GM18526 (cell line): ENCODE results near the gene PAM.

ENCODE experiments used
- POLR2A ChIP-seq: IDR thresholded peaks from 3 replicates; pipeline ENCODE4 v1.6.1; 2011; ENCODE audit not compliant: insufficient read length; ENCODE audit errors: extremely low read depth

Gene PAM

DNA sequence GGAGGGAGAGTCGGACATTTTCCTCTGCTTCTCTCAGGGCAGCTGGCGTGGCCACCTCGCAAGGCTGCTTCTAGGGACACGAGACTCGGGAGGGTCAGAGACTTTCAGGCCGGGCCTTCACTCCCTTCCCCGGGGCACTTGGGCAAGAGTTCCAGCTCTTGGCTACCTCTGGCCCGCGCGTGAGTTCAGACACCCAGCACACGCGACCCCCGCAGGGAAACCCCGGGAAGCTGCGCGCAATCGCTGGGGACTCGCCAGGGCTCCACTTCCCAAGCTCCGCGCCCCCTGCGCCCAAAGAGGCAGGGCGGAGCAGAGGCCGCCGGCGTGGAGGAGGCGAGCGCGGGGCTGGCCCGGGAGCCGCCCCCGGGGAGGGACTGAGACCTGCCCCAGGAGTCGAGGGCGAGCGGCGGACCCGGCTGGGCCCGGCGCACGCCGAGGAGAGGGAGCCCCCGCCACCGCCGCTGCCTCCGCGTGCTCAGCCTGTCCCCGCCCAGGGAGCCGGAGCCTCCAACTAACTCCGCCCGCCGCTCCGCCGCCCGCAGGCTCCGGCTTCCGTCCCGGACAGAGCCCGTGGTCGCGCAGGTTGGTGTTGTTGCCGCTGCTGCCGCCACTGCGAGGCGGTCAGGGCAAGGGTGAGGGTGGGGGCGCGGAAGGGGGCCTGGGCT lies at the start of gene PAM:
TSS of gene PAM (plus strand) at position 539 of the 665 bp plus-strand sequence. CDS start 110,891 bp downstream, outside the sequence.
- TF ChIP-seq POLR2A, result peak; percentile 49

DNA sequence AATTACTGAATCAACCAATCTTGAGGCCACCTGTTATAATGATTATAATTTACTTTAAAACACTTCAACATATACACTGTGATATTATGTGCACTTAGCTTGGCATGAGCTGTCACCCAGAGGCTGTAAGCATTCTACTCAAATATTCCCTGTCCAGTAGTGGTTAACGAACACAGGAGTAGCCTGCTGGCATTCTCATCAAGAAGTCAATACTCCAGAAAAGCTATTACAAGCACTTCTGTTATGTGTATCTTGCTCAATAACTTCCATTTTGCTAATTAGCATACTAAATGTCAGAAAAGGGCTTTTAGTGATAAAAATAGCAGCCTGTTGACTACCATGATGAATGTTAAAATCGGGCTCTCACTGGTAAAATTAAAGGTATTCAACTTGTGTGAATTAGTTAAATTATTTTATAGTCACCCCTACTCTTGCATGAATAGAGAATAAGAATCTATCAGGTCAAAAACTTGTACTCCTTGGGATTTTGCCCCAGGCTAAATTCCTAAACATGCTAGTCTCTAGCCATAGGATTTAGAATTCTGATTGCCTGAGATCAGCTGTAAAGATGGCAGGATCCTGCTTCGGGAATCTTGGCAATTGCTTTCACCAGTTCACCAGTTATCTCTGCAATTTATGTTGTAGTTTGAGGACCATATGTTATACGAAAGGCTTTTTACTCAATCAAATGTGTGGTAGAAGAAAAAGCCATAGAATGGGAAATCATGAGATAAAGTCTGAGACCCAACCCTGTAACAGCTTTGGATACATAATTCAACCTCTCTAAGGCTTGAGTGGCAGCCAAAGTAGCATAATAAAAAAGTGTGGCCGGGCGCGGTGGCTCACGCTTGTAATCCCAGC lies 43.4 kb upstream of the PAM start:
- no peak for TF ChIP-seq POLR2A

DNA sequence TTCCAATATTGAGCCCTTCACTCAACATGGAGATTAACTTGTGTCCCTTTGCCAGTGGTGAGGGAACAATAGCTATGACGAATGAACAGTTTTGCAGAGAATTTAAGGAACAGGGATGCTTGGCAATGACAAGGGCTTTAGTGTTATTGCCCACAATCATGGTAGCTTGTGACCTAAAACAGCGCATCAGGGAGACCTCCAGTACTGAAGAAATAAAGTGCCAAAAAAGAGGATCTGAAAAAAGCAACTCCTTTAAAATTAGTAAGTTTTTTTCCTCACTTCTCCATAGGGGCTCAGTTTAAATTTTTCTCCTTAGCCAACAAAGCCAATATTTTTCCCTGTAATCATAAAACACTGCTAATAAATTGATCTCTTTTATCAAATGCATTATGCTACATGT lies 41.8 kb upstream of the PAM start:
- no peak for TF ChIP-seq POLR2A

DNA sequence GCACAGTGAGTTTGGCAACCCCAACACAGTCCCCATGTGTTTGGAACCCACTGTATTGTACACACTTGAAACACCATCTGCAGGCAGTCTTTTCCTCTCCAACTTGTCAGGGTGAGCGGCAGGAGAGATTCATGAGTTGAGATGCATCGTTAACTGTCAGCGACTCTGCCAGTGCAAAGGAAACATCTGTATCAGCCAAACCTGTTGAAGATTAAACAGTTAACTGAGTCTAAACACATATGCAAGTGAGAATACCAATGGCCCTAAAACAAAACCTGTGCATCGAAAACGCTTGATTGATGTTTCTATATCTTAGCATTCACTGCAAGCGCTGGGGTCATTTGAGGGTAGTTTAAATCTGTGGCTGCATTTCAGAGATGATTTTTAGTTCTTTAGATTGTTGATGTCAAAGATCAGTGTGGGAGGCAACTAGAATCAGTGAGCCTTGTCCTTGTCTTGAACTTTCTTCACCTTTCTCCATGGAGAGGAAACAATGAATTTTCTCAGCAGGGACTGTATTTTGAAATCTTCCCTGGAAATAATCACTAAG lies 41.3 kb upstream of the PAM start:
- no peak for TF ChIP-seq POLR2A

DNA sequence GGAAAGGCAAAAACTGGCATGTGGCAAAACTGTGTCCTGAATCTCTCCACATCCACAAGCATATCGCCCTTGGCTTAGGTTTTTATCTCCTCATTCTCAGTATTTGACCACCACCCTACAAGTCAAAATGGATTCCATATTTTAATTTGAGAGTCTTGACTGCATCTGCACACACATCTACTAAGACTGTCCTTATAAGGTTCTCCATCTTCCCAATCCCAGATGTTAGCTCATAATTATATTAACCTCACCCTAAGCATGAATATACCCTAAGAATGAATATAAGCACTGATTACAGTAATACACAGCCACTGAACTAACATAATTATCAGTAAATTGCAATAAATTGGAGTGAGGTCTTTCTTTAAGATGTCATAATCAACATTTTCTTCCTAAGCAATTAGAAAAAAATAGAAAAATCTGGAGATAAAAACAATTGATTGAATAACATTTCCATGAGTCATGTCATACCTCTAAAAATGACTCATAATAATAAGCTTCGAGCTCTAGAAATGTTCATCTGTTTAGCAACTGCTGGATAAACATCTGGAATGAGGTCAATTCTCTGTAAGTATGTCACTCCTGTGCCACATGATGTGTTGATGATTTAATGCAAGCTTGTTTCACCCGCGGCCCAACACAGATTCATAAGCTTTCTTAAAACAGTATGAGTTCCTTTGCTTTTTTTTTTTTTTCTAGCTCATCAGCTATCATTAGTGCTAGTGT lies 39.9 kb upstream of the PAM start:
- TF ChIP-seq POLR2A, result no peak

DNA sequence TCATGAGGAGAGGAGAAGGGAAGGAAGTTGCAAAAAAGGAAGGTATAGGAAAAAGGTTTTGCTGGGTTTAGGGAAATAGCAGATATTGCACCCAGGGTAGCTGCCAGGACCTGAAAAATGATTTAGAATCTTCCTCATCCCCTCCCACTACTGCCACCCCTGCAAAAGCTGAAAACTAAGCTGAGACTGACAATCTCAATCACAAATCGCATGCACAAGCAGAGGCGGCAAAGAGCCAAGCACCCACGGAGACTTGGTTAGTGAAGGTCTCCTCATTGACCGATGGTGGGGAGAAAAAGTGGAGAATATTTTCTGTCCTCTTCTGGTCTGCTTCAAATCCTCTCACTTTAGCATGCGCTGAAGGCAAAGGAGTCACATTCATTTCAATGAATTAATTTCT lies 39.1 kb upstream of the PAM start:
- TF ChIP-seq POLR2A, result no peak

DNA sequence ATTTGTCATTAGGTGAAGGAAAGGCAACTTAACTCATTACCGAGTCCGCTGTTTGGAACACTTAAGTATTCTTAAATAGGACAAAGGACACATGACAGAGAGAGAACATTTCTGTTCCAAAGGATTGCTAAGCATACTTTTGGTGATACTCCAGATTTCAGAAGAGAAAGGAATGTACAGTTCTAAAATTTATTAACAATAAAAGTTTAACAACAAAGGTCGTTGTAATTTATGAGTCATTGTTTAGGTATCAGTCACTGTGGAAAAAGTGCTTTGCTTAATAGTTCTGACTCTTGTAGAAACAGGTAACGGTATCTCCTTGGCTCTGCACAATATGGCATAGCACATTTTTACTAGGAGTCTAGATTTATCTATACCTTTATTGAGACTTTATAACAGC lies 36.3 kb upstream of the PAM start:
- TF ChIP-seq POLR2A, result no peak

DNA sequence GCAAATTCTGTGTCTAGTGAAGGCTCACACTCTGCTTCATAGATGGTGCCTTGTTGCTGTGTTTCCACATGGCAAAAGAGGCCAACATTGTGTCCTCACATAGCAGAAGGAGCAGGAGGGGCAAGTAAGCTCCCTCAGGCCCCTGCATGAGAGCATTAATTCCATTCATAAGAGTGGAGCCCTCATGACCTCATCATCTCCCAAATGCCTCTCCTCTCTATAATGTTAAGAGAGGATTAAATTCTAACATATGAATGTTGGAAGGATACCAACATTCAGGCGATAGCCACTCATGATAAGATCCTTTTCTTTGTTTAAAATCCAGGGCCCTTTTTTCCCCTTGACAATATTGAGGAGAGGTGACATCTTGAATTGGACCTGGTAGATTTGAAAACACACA lies 35.2 kb upstream of the PAM start:
- TF ChIP-seq POLR2A, result no peak

DNA sequence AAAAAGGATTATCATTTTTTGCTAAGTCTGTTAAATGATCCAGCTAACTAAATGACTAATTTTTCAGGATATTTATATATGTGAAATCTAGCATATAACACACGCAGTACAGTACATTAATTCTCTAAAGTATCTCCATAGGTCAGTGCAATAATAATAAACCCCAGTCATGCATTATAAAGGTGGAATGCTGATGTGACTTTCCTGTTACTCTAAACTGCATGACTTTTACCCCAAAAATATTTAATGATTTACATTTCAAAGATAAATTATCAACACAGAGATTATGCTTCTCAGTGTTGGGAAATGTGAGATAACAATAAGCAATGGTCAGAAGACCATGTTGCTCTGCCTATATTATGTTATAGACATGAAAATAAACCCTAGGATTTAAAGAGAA lies 34.1 kb upstream of the PAM start:
- TF ChIP-seq POLR2A, result no peak

DNA sequence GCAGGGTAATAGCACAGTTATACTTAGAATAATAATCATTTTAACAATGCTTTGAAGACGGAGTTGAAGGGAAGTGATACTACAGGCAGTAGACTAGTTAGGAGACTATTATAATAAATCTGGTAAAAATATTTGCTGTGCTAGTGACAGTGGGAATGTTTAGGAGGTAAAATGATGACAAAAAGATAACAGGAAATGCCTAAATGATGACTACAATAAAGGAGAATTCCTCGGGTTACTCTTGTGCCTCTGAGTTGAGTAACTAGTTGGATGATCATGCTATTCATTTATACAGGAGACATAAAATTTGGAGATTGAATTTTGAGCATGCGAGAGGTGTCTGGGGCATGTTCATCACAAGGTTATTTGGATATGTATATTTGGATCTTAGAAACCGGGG lies 32.2 kb upstream of the PAM start:
- TF ChIP-seq POLR2A, result no peak

DNA sequence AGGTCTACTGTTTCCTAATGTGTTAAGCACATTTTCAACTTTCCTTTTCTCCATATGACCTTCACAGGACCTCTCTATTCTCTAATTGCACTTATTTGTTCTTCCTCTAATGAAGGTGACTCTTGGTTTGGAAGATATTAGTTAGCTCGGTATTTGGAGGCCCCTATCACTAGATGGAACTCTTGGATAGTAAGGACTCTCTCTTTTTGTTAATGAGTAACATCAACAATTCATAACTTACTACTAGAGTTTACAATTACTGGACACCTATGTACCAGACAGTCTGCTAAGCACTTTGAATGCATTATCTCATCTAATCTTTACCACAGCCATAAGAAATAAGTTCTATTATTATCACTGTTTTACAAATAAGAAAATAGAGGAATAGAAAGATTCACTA lies 23.4 kb upstream of the PAM start:
- no peak for TF ChIP-seq POLR2A

DNA sequence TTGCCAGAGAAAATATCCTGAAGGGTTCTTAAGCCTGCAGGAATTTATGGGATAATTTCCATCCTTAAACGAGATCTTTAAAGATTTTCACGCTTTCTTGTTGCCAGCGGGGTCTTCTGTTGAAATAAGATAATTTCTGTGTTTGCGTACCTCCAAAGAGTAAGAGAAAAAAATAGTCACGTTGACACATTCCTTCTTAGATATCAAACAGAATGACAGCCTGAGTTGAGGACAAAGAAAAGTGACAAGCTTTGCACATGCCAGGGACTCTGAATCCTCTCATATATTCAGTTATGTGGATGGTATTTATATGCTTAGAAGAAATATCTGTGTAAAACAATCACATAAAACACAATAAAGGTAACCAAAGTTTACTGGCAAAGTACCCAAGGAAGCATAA lies 21.6 kb upstream of the PAM start:
- no peak for TF ChIP-seq POLR2A

DNA sequence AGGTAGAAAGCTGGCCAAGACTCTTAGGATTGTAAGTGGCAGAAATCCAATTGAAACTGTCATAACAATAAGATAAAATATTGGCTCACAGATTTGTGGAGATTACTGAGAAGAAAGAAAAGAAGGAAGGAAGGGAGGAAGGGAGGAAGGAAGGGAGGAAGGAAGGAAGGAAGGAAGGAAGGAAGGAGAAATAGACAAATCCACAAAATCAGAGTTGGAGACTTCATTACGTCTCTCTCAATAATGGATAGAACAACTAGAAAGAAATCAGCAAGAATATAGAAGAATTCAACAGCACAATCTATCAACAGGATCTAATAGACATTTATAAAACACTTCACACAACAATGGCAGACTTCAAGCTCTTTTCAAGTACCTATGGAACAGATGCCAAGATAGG lies 17.9 kb upstream of the PAM start:
- TF ChIP-seq POLR2A, result no peak

DNA sequence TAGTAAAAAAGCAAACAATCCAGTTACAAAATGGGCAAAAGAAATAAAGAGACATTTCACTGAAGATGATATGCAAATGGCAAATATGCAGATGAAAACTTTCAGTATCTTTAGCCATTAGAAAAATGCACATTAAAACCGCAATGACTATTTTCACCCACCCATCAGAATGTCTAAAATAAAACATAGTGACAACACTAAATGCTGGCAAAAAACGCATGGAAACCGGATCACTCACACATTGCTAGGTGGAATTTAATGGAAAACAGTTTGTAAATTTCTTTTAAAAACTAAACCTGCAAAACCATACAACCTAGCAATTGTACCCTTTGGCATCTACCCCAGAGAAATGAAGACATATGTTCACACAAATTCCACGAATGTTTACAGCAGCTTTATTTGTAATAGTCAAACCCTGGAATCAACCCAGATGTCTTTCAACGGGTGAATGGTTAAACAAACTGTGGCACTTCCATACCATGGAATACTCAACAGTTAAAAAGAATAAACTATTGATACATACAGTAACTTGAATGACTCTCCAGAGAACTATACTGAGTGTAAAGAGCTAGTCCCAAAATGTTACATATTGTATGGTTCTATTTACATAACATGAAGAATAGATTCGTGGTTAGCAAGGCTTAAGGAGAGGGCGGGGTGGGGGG lies 17.2 kb upstream of the PAM start:
- no peak for TF ChIP-seq POLR2A

DNA sequence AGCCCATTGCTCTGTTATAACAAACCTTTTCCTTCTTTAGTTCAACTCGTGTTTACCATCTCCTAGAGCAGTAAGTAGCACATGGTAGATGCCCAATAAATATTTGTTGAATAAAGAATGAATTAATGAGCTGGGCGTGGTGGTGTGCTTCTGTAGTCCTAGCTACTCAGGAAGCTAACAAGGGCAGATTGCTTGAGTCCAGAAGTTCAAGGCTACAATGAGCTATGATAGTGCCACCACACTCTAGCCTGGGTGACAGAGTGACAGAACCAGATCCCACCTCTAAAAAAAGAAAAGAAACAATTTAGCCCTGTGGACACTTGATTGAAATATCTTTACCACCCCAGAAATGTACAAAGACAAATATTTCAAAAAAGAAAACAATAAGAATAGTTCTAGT lies 14.6 kb upstream of the PAM start:
- TF ChIP-seq POLR2A, result no peak

DNA sequence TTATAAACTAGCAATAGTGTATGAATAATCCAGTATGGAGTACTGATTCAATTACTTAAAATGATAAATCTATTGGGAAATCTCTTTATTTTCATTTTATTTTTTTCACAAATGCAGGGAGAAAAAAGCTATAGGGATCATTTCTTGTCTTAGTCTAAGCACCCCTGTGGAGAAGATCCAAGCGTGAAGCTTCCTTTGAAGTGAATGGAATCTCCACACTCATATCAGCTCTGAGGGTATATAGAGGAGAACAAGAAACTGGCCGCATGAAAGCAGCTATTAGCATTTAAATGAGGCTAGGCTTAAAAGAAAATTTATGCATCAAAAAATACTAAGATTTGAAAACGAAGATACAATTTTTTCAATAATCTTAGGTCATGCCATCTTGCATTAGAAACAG lies 12.9 kb upstream of the PAM start:
- TF ChIP-seq POLR2A, result no peak

DNA sequence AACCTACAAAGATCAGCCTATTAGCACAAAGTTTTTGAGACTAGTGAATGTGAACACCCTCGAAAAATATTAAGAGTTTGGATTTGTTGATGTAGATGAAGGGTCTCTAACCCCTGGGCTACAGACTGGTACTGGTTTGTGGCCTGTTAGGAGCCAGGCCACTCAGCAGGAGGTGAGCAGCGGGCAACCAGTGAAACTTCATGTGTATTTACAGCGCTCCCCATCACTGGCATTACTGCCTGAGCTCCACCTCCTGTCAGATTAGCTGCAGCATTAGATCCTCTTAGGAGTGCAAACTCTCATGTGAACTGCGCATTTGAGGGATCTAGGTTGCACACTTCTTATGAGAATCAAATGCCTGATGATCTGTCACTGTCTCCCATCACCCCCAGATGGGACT lies 11.2 kb upstream of the PAM start:
- no peak for TF ChIP-seq POLR2A
